B cell (primary cell): ENCODE results near the gene CTNNBL1. TPM values are rescaled to one million over a fixed set of nuclear protein-coding genes. Genes with fewer than 3 reads are reported as not detected.
A peak's percentile ranks its signal among the peaks of the same experiment; 100 is the strongest.

Experiments used
- ATAC-seq: fragments of 200-7000 bp; cut with Tn5 transposase; one replicate; pipeline ENCODE4 v1.10.0; 2021; ENCODE audit warnings: low read depth, mild to moderate bottlenecking, moderate number of reproducible peaks, moderate library complexity
- CTCF ChIA-PET: fragments of 350-600 bp; sonication (Branson Sonifier 250); formaldehyde crosslinking; loops from one replicate; lab custom pipeline; 2021; ENCODE audit warnings: antibody characterized with exemption, inconsistent platforms; lab: Charles Lee
- POLR2A ChIA-PET: fragments of 350-600 bp; sonication (Branson Sonifier 250); formaldehyde crosslinking; loops from one replicate; lab custom pipeline; 2021; ENCODE audit warnings: antibody characterized with exemption; lab: Charles Lee
- DNase-seq: peaks from one replicate; pipeline ENCODE4 v3.0.0; 2013
- H2AFZ ChIP-seq: 2 replicates; pipeline ENCODE4 v1.6.1; 2012; ENCODE audit warnings: mild to moderate bottlenecking, low read depth, low read length; ENCODE audit not compliant: insufficient read depth, poor library complexity, severe bottlenecking
- H3K27ac ChIP-seq, 2 donors: 1 replicate in 1 of 2; 2 replicates in 1 of 2; pipeline ENCODE4 v1.5.1; 2012 to 2013; ENCODE audit warnings: low read length in 2 of 2, mild to moderate bottlenecking in 2 of 2, moderate library complexity in 1 of 2
- H3K27me3 ChIP-seq, 4 experiments: fragments of 200-600 bp in 1 of 4; sonication (generic) in 1 of 4; replicated peaks in 1 of 4; 1 replicate in 2 of 4; 2 replicates in 2 of 4; pipeline versions ENCODE4 v1.6.1 to v1.7.0; 2013 to 2016; ENCODE audit warnings: low read length in 3 of 4, mild to moderate bottlenecking in 2 of 4, mixed read lengths in 1 of 4, moderate library complexity in 1 of 4; ENCODE audit not compliant: insufficient read depth in 4 of 4, control insufficient read depth in 3 of 4; ENCODE audit errors: control extremely low read depth in 1 of 4
- H3K36me3 ChIP-seq, 2 experiments: replicated peaks in 1 of 2; 1 replicate in 1 of 2; 2 replicates in 1 of 2; pipeline versions ENCODE4 v1.6.1 to v1.7.1; 2013; ENCODE audit warnings: low read length in 1 of 2; ENCODE audit not compliant: insufficient read depth in 2 of 2, control insufficient read depth in 1 of 2; ENCODE audit errors: control extremely low read depth in 1 of 2, extremely low read depth in 1 of 2
- H3K4me1 ChIP-seq, 2 donors: fragments of 200-600 bp in 1 of 2; sonication (generic) in 1 of 2; 1 replicate in 1 of 2; 2 replicates in 1 of 2; pipeline versions ENCODE4 v1.5.1 to v1.6.1; 2013 to 2017; ENCODE audit warnings: low read length in 2 of 2; ENCODE audit not compliant: control insufficient read depth in 2 of 2, insufficient read depth in 2 of 2
- H3K4me2 ChIP-seq: replicated peaks from 2 replicates; pipeline ENCODE3; 2012; ENCODE audit warnings: mild to moderate bottlenecking, low read depth, low read length; ENCODE audit not compliant: poor library complexity, severe bottlenecking
- H3K4me3 ChIP-seq, 5 experiments: fragments of 200-600 bp in 1 of 5; sonication (generic) in 1 of 5; 1 replicate in 3 of 5; 2 replicates in 2 of 5; pipeline versions ENCODE4 v1.5.1 to v1.7.0; 2011 to 2016; ENCODE audit warnings: low read length in 4 of 5, mild to moderate bottlenecking in 4 of 5, low read depth in 2 of 5, control low read depth in 1 of 5, moderate library complexity in 1 of 5; ENCODE audit not compliant: insufficient read depth in 1 of 5; ENCODE audit errors: control extremely low read depth in 1 of 5, extremely low read depth in 1 of 5
- H3K79me2 ChIP-seq: fragments of 200-600 bp; sonication (generic); one replicate; pipeline ENCODE4 v1.6.0; 2016; ENCODE audit warnings: low read length; ENCODE audit not compliant: control insufficient read depth, insufficient read depth
- H3K9ac ChIP-seq: fragments of 200-600 bp; sonication (generic); 2 replicates; pipeline ENCODE4 v1.6.1; 2017; ENCODE audit warnings: mild to moderate bottlenecking, low read length, moderate library complexity
- H3K9me3 ChIP-seq, 3 donors: one replicate each; pipeline versions ENCODE4 v1.6.1 to v1.7.1; 2013; ENCODE audit warnings: low read length in 2 of 3; ENCODE audit not compliant: control insufficient read depth in 2 of 3, insufficient read depth in 1 of 3; ENCODE audit errors: control extremely low read depth in 1 of 3
- H4K20me1 ChIP-seq: 2 replicates; pipeline ENCODE4 v1.6.0; 2012; ENCODE audit warnings: mild to moderate bottlenecking, low read length; ENCODE audit not compliant: insufficient read depth, control insufficient read depth, poor library complexity, severe bottlenecking
- H3K27ac Mint-ChIP-seq: one replicate; pipeline ENCODE4 v1.8.0; 2021; ENCODE audit warnings: mixed read lengths
- H3K27me3 Mint-ChIP-seq: one replicate; pipeline ENCODE4 v1.8.0; 2021; ENCODE audit warnings: mixed read lengths
- H3K4me1 Mint-ChIP-seq: one replicate; pipeline ENCODE4 v1.8.0; 2021; ENCODE audit warnings: mixed read lengths
- H3K4me3 Mint-ChIP-seq: one replicate; pipeline ENCODE4 v1.8.0; 2021; ENCODE audit warnings: mixed read lengths
- H3K9me3 Mint-ChIP-seq: one replicate; pipeline ENCODE4 v1.8.0; 2022; ENCODE audit warnings: mixed read lengths; ENCODE audit not compliant: insufficient read depth
- CTCF ChIP-seq: fragments of 200-600 bp; IDR thresholded peaks from one replicate; pipeline ENCODE4 v1.8.0; 2022; ENCODE audit warnings: antibody characterized with exemption, mild to moderate bottlenecking
- EZH2 ChIP-seq: IDR thresholded peaks from 2 replicates; pipeline ENCODE4 v1.6.1; 2012; ENCODE audit warnings: borderline replicate concordance, low read depth, mild to moderate bottlenecking, moderate library complexity, low read length; ENCODE audit not compliant: insufficient read depth, poor library complexity, severe bottlenecking
- WGBS: methylation state at CpG from one replicate; pipeline ENCODE4 v1.1.5; 2013; ENCODE audit warnings: missing lambda C conversion rate; ENCODE audit not compliant: insufficient coverage; 5-methylcytosine and 5-hydroxymethylcytosine counted together
- intact Hi-C: fragments of 100-400 bp; cut with micrococcal nuclease; formaldehyde crosslinking; loops from one replicate; pipeline ENCODE4 v1.10.0; 2022
- polyA plus RNA-seq: library from polyadenylated mRNA; depleted of rRNA; stranded (reverse); fragments of >200 nt; gene quantifications from 2 replicates; pipeline ENCODE4 v1.2.3, GENCODE V29; 2012
- total RNA-seq, 2 donors: library from RNA; stranded (reverse); fragments of 120-200 nt in 1 of 2; gene quantifications; 1 replicate in 1 of 2; 2 replicates in 1 of 2; pipeline versions ENCODE4 v1.2.3 to v1.2.4, GENCODE V29; 2013 to 2022

Gene CTNNBL1
- total and polyA plus RNA-seq, 2 donors (not counting 1 experiment from before 2014, with no cell fraction given), result 25.3 to 64.7 TPM

GRCh38 chr20:37777012-37777950 lies 83.5 kb downstream of the CTNNBL1 start:
- Histone ChIP-seq H3K36me3 (peaks cover 8 to 23% of the 10 kb centered on the region in 2 experiments), H3K27ac (peak overlapping the region in 1 of 2 donors; percentile 53), H2AFZ (peak overlapping the region; percentile 15), H3K4me3 (peak overlapping the region in 1 of 5 experiments; percentile 28), H3K9me3 (peaks cover 0 to 5% (median 0%) of the 10 kb centered on the region in 3 donors), H3K4me2 (peak overlapping the region; percentile 46), H3K4me1 (peaks cover 41 to 44% of the 10 kb centered on the region in 2 donors), H4K20me1 (no peaks in the 10 kb centered on the region), H3K79me2 (no peaks in the 10 kb centered on the region), H3K27me3 (no peaks in the 10 kb centered on the region), H3K9ac (peak overlapping the region; percentile 27)
- Mint-ChIP-seq H3K4me3 (peak overlapping the region; percentile 68), H3K27me3 (no peaks in the 10 kb centered on the region), H3K27ac (peak overlapping the region; percentile 56), H3K4me1 (peaks cover 49% of the 10 kb centered on the region), H3K9me3 (no peaks in the 10 kb centered on the region)
- DNase-seq (peak; percentile 33), ATAC-seq (no peak)
- ChIA-PET CTCF (interaction anchor here (3.5 kb wide), 1 partner anchor 28 kb away, joined by 13 read pairs; no protein-coding TSS in a partner anchor), POLR2A (no interaction called here)
- intact Hi-C loops, result loop anchor here (1.0 kb wide), 1 partner anchor 27 kb away; no protein-coding TSS in a partner anchor
- WGBS, result 49% methylated on average over 5 of the region's 8 CpGs
- TF ChIP-seq CTCF, result no peak
- TF ChIP-seq EZH2, result no peak
